NCI-H2227 treated with DMSO at 0.1 percent for 48 hours (cell line): ENCODE data around the gene HOXA13.

Experiments
- DNase-seq: peaks from one replicate; lab custom pipeline; 2025; lab: John Stamatoyannopoulos, UW

The HOXA13 gene

GRCh38 chr7:27237735-27238334 is 37.9 kb upstream of the HOXA13 start:
- DNase-seq, result no peak

- DNase-seq, result no peak
Observed at GRCh38 chr7:27235387-27236311, 35.8 kb upstream of the HOXA13 start.

- DNase-seq, result no peak
Observed at GRCh38 chr7:27229448-27229847, 29.6 kb upstream of the HOXA13 start.

GRCh38 chr7:27224983-27225934 is 25.4 kb upstream of the HOXA13 start:
- no peak for DNase-seq

GRCh38 chr7:27223941-27224575 is 24.2 kb upstream of the HOXA13 start:
- no peak for DNase-seq

- DNase-seq, result no peak
Observed at GRCh38 chr7:27221201-27221797, 21.4 kb upstream of the HOXA13 start.

GRCh38 chr7:27220440-27220955 is 20.6 kb upstream of the HOXA13 start:
- no peak for DNase-seq

- no peak for DNase-seq
Observed at GRCh38 chr7:27219821-27220220, 19.9 kb upstream of the HOXA13 start.

GRCh38 chr7:27217951-27218350 is 18.1 kb upstream of the HOXA13 start:
- DNase-seq, result no peak

GRCh38 chr7:27215356-27215755 is 15.5 kb upstream of the HOXA13 start:
- no peak for DNase-seq

GRCh38 chr7:27214239-27214950 is 14.5 kb upstream of the HOXA13 start:
- DNase-seq, result no peak

GRCh38 chr7:27213433-27214238 is 13.7 kb upstream of the HOXA13 start:
- DNase-seq, result no peak

GRCh38 chr7:27212497-27213432 is 12.9 kb upstream of the HOXA13 start:
- DNase-seq, result no peak

- DNase-seq, result no peak
Observed at GRCh38 chr7:27211764-27212204, 11.9 kb upstream of the HOXA13 start.

- no peak for DNase-seq
Observed at GRCh38 chr7:27211084-27211446, 11.2 kb upstream of the HOXA13 start.

GRCh38 chr7:27210441-27211083 is 10.7 kb upstream of the HOXA13 start:
- peak; percentile 18 for DNase-seq

- DNase-seq, result no peak
Observed at GRCh38 chr7:27209933-27210440, 10.1 kb upstream of the HOXA13 start.

GRCh38 chr7:27208998-27209397 is 9.1 kb upstream of the HOXA13 start:
- DNase-seq, result no peak
